CD4-positive, alpha-beta T cell (primary cell): Measurements from ENCODE around the gene DIAPH1. TPM values are rescaled to one million over a fixed set of nuclear protein-coding genes. Genes with fewer than 3 reads are reported as not detected.
A peak's percentile ranks its signal among the peaks of the same experiment; 100 is the strongest.

Source experiments
- ATAC-seq: fragments of 200-7000 bp; cut with Tn5 transposase; one replicate; pipeline ENCODE4 v1.10.0; 2022; ENCODE audit warnings: mild to moderate bottlenecking; ENCODE audit not compliant: poor library complexity
- CTCF ChIA-PET: fragments of 350-600 bp; sonication (Branson Sonifier 250); formaldehyde crosslinking; loops from one replicate; lab custom pipeline; 2021; ENCODE audit warnings: antibody characterized with exemption, inconsistent platforms; lab: Charles Lee
- POLR2A ChIA-PET: fragments of 350-600 bp; sonication (Branson Sonifier 250); formaldehyde crosslinking; loops from one replicate; lab custom pipeline; 2021; ENCODE audit warnings: antibody characterized with exemption, inconsistent platforms; lab: Charles Lee
- DNase-seq, 14 experiments: peaks; one replicate each; pipeline ENCODE4 v3.0.0-alpha.2; 2013 to 2020; ENCODE audit warnings: mixed read lengths in 2 of 14
- H3K27ac ChIP-seq, 2 donors: one replicate each; pipeline versions ENCODE4 v1.5.1 to v1.7.0; 2013; ENCODE audit warnings: low read length in 2 of 2, low read depth in 1 of 2, mild to moderate bottlenecking in 1 of 2
- H3K27me3 ChIP-seq, 2 experiments: 1 replicate in 1 of 2; 2 replicates in 1 of 2; pipeline versions ENCODE4 v1.6.1 to v1.7.0; 2013; ENCODE audit warnings: low read length in 2 of 2, control low read depth in 1 of 2, mild to moderate bottlenecking in 1 of 2, moderate library complexity in 1 of 2; ENCODE audit not compliant: insufficient read depth in 2 of 2, control insufficient read depth in 1 of 2
- H3K36me3 ChIP-seq: one replicate; pipeline ENCODE4 v1.6.1; 2013; ENCODE audit warnings: low read length, control low read depth; ENCODE audit not compliant: insufficient read depth
- H3K4me1 ChIP-seq: one replicate; pipeline ENCODE4 v1.6.1; 2013; ENCODE audit warnings: low read length, control low read depth; ENCODE audit not compliant: insufficient read depth
- H3K4me3 ChIP-seq: one replicate; pipeline ENCODE4 v1.5.1; 2013; ENCODE audit warnings: mild to moderate bottlenecking, low read length, moderate library complexity
- H3K9me3 ChIP-seq, 2 experiments: 1 replicate in 1 of 2; 2 replicates in 1 of 2; pipeline versions ENCODE4 v1.6.1 to v1.7.0; 2013; ENCODE audit warnings: low read length in 2 of 2, mild to moderate bottlenecking in 2 of 2, control low read depth in 1 of 2, moderate library complexity in 1 of 2; ENCODE audit not compliant: control insufficient read depth in 1 of 2, insufficient read depth in 1 of 2
- H3K27ac Mint-ChIP-seq: one replicate; pipeline ENCODE4 v1.8.0; 2020; ENCODE audit warnings: mixed read lengths
- H3K27me3 Mint-ChIP-seq: one replicate; pipeline ENCODE4 v1.8.0; 2021; ENCODE audit warnings: mixed read lengths
- H3K36me3 Mint-ChIP-seq: one replicate; pipeline ENCODE4 v1.8.0; 2021; ENCODE audit warnings: low read depth, mixed read lengths
- H3K4me1 Mint-ChIP-seq: one replicate; pipeline ENCODE4 v1.8.0; 2021; ENCODE audit warnings: low read depth, mixed read lengths
- H3K4me3 Mint-ChIP-seq: one replicate; pipeline ENCODE4 v1.8.0; 2020; ENCODE audit warnings: mild to moderate bottlenecking, mixed read lengths
- H3K9me3 Mint-ChIP-seq: one replicate; pipeline ENCODE4 v1.8.0; 2020; ENCODE audit warnings: mixed read lengths
- CTCF ChIP-seq: fragments of 200-600 bp; IDR thresholded peaks from one replicate; pipeline ENCODE4 v1.8.0; 2022; ENCODE audit warnings: antibody characterized with exemption, mild to moderate bottlenecking
- intact Hi-C, 2 experiments: fragments of 100-400 bp; cut with DNase I in 1 of 2; cut with micrococcal nuclease in 1 of 2; formaldehyde crosslinking; loops; one replicate each; pipeline versions ENCODE4 v1.15.1 to v1.9.0; 2023 to 2025; cut with DNase I, micrococcal nuclease
- total RNA-seq, 174 experiments: library from RNA in 2 of 174; stranded (reverse) in 2 of 174; gene quantifications; one replicate each; pipeline ENCODE4 v1.2.3 and lab custom pipeline; 2021 to 2026

Gene DIAPH1
- total RNA-seq, 2 experiments from 2014 or later = 159 to 161 TPM

DNA sequence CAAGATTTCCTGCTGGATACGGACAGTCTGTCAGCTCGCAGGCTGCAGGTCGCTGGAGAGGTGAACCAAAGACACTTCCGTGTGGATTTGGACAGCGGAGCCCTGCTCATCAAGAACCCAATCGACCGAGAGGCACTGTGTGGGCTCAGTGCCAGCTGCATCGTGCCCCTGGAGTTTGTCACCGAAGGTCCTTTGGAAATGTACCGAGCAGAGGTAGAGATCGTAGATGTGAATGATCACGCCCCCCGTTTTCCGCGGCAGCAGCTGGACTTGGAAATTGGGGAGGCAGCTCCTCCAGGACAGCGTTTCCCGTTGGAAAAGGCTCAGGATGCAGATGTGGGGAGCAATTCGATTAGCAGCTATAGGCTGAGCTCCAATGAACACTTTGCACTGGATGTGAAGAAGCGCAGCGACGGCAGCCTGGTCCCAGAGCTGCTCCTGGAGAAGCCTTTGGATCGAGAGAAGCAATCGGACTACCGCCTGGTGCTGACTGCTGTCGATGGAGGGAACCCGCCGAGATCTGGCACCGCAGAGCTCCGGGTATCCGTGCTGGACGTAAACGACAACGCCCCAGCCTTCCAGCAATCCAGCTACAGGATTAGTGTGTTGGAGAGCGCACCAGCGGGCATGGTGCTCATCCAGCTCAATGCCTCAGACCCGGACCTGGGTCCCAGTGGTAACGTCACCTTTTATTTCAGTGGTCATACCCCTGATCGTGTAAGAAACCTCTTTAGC lies 133.3 kb downstream of the DIAPH1 start:
- ChIA-PET CTCF (no interaction called here), POLR2A (interaction anchor here (0.6 kb wide), 1 partner anchor 27 kb away, joined by 3 read pairs; no protein-coding TSS in a partner anchor)
- DNase-seq (no peak), ATAC-seq (no peak)
- no peak overlapping the region for H3K27ac Mint-ChIP-seq
- H3K36me3 ChIP-seq = no peaks in the 10 kb centered on the region
- H3K36me3 Mint-ChIP-seq = no peaks in the 10 kb centered on the region
- no peak overlapping the region for H3K4me3 Mint-ChIP-seq
- H3K9me3 ChIP-seq = peaks cover 0 to 26% of the 10 kb centered on the region in 2 experiments
- no peaks in the 10 kb centered on the region for H3K9me3 Mint-ChIP-seq
- H3K27ac ChIP-seq = no peak overlapping the region
- peaks cover 10% of the 10 kb centered on the region for H3K4me1 Mint-ChIP-seq
- TF ChIP-seq CTCF = no peak
- peaks cover 13% of the 10 kb centered on the region for H3K4me1 ChIP-seq
- intact Hi-C loops = no loop called here
- peaks cover 64 to 83% of the 10 kb centered on the region in 2 experiments for H3K27me3 ChIP-seq
- peak overlapping the region; percentile 7 for H3K4me3 ChIP-seq
- peaks cover 96% of the 10 kb centered on the region for H3K27me3 Mint-ChIP-seq

DNA sequence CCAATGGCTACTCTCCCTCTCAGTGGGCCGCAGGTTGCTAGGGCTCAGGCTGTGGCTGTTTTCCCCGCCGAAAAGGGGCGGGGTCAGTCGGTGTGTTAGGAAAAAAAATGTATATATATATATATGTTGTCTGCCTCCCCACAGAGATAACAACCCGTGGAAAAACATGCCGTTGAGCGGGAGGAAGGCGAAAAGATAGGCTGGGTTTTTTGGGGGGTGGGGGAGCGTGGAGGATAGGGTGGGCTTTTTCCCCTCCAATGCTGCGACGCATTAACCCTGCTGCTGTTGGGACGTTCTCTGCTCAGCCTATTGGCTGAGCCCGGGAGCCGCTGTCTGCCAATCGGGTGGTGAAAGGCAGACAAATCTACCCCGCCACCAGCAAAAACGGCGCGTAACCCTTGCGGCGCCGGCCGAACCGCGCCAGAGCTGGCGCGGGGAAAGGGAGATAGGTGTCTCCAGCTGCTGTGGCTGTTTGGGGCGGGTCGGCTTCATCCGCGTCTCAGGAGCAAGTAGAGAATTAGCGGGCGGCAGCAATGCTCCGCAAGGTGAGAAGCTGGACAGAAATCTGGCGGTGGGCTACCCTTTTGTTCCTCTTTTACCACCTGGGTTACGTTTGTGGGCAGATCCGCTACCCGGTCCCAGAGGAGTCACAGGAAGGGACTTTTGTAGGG lies 134.0 kb downstream of the DIAPH1 start, which contains the start of gene PCDHGC4:
PCDHGC4 (plus strand) TSS at position 390 of the 671 bp plus-strand sequence; CDS start at position 534, 144 bp downstream.
- Mint-ChIP-seq H3K4me1 (peaks cover 10% of the 10 kb centered on the region), H3K4me3 (no peak within 1 kb of the TSS), H3K27me3 (peaks cover 96% of the 10 kb centered on the region), H3K9me3 (no peaks in the 10 kb centered on the region), H3K27ac (no peak within 1 kb of the TSS), H3K36me3 (no peaks in the 10 kb centered on the region)
- ATAC-seq = no peak
- H3K4me1 ChIP-seq = peaks cover 13% of the 10 kb centered on the region
- H3K9me3 ChIP-seq = peaks cover 0 to 26% of the 10 kb centered on the region in 2 experiments
- intact Hi-C loops = no loop called here
- H3K36me3 ChIP-seq = no peaks in the 10 kb centered on the region
- no peak within 1 kb of the TSS for H3K27ac ChIP-seq
- ChIA-PET POLR2A (interaction anchor here (0.7 to 1.0 kb wide), 2 partner anchors 28 to 87 kb away, joined by 3 read pairs; partner anchors contain the start of gene PCDHGB5), CTCF (no interaction called here)
- TF ChIP-seq CTCF = no peak
- peaks cover 64 to 81% of the 10 kb centered on the region in 2 experiments for H3K27me3 ChIP-seq
- DNase-seq = no peak
- peak within 1 kb of the TSS; percentile 7 for H3K4me3 ChIP-seq

DNA sequence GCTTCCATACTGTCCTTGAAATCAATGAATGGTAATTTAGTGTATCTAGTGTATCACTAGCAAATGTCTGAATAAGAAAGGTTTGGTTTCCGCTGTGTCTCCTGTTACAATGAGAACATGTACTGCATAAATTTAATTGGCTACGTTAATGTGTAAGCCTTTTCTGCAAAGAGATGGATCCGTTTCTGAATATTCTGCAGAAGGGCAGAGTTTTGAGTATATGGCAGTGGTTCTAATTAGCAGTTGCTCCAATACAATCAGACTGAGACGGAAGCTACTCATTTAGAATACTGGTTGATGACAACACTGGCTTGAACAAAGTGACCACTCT lies 134.5 kb downstream of the DIAPH1 start:
- no peak overlapping the region for H3K4me3 ChIP-seq

More for the DNA sequence above, 134.5 kb downstream of the DIAPH1 start:
- H3K9me3 ChIP-seq = peaks cover 0 to 25% of the 10 kb centered on the region in 2 experiments
- no peak overlapping the region for H3K27ac ChIP-seq
- H3K4me3 Mint-ChIP-seq = no peak overlapping the region
- TF ChIP-seq CTCF = no peak
- DNase-seq (no peak), ATAC-seq (no peak)
- H3K27me3 ChIP-seq = peaks cover 65 to 81% of the 10 kb centered on the region in 2 experiments
- H3K4me1 Mint-ChIP-seq = peaks cover 10% of the 10 kb centered on the region
- H3K4me1 ChIP-seq = peaks cover 13% of the 10 kb centered on the region
- peaks cover 96% of the 10 kb centered on the region for H3K27me3 Mint-ChIP-seq
- CTCF ChIA-PET = interaction anchor here (0.5 kb wide), 1 partner anchor 75 kb away, joined by 3 read pairs; no protein-coding TSS in a partner anchor
- no peaks in the 10 kb centered on the region for H3K9me3 Mint-ChIP-seq
- H3K36me3 ChIP-seq = no peaks in the 10 kb centered on the region
- H3K36me3 Mint-ChIP-seq = no peaks in the 10 kb centered on the region
- no peak overlapping the region for H3K27ac Mint-ChIP-seq
- POLR2A ChIA-PET = interaction anchor here (0.7 to 1.0 kb wide), 2 partner anchors 29 to 87 kb away, joined by 3 read pairs; partner anchors contain the start of gene PCDHGB5
- intact Hi-C loops = no loop called here
